ENCODE measurements around the gene GAMT.

Gene GAMT

GRCh38 chr19:1417681-1418495 lies 16.5 kb upstream of the GAMT start:
- DNase-seq, result no peak

DNA sequence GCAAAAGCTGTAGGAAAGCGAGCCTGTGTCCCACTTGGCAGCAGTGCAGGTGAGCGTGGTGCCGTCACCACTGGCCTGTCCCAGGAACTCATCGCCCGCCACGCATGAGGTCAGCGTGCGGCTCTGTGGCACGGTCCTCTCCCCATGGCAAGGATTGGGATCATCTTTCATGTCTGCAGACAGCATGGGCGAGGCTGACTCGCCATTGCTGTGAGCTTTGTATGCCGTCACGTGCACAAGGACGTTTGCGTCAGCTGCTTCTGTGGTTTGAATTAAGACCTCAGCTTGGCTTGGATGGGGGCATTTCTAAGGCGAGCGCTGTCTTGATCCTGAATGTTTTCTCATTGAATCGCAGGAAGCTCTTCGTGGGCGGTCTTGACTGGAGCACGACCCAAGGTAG lies 15.8 kb upstream of the GAMT start:
- no peak for DNase-seq

DNA sequence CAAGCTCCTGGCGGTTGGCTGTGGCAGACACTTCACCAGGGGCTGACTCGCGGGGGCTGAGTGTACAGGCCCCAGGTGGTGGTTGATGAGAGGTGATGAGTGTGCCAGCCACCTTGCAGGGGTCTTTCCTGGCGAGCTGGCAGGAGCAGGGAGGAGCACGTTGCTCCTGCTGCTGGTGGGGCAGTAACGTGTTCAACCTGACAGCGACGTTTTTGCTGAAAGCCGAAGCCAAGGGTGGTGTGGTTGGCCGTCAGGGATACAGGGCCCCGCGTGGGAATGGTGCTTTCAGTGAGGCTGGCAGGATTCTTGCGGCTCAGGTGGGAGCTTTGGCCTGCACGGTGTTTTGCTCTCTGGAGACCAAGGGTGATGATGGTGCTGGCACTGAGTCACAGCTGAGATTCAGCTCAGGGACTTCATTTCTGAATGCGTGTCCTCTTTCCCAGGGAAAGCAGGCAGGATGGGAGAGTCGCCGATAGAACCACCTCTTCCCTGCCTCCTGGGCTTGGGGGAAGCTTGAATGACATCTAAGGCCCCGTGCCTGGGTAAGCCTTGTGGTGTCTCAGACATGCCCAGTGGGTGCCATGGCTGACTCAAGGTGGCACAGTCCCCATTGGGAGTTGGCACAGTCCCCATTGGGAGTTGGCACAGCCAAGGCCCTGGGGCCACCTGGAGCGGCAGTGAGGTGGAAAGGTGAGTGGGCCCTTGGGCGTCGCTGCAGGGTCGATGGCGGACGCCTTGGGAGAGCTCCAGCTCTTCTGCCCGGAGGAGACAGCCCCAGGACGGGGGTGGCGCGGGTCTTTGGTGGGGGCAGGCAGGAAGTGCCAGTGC lies 14.9 kb upstream of the GAMT start:
- DNase-seq, result no peak

GRCh38 chr19:1412995-1413800 lies 11.9 kb upstream of the GAMT start:
- no peak for DNase-seq

DNA sequence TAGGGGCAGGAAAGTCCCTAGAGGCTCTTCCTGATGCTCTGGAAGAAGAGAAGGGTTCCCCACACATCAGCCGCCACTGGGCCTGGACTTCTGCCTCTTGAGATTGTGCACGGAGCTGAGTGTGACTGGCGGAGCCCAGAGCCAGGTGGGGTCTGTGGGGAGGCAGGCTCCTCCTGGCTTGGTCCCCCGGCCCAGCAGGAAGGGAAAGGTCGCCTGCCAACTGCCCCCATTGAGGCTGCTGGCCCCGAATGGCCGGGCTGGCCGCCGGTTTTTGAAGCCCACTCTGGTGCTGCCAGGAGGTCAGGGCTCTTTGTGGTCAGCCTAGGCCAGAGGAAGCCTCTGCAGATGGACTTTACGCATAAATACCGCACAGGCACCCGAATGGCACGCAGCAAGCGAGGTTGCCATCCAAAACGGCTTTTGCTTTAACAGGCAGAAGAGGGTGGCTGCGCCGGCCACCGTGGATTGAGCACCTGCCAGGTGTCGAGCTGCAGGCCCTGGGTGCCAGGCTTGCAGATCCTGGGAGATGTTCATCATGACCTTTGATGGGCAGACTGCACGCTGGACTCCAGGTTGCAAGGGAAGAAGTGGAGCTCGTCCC lies 11.1 kb upstream of the GAMT start:
- DNase-seq, result no peak

DNA sequence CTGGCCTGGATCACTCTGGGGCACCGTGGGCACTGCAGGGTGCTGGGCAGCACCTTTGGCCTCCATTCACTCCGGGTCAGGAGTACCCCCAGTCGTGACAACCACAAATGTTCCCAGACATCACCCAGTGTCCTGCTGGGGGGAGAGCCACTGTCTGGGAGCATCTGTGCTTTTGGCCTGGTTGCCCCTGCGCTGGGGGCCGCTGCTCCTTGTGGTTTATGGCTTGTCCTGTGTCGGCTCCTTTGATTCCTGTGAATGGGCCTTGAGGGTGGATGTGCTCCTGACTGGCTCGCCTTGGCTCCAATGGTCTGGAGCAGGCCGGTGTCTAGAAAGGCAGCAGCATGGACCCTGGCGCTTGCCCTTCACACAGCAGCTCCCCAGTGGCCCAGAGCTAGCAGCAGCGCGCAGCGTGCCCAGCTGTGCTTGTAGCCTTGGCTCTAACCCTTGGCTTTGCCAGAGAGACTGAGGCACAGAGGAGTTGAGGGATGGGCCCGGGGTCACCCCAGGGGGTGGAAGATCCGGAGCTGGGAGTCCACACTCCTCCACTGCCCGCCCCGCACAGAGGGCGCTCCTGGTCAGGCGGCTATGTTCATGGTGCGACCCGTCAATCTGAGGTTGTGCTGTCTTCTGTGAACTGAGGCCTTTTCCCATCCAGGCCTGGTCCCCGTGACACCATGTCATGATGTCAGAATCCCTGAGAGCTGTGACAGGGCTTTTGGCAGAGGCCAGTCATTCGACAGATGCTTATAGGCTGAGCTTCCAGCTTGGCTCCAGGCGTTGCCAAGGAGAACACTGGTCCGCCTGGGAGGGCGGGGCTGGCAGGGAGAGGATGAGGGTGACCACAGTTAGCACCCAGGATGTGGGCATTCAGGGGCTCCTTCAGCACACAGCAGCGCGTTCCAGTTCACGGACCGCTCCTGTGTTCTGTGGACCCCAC lies 10.2 kb upstream of the GAMT start:
- no peak for DNase-seq

GRCh38 chr19:1410789-1411188 lies 9.4 kb upstream of the GAMT start:
- DNase-seq, result no peak

GRCh38 chr19:1410136-1410786 lies 8.9 kb upstream of the GAMT start:
- DNase-seq, result no peak

DNA sequence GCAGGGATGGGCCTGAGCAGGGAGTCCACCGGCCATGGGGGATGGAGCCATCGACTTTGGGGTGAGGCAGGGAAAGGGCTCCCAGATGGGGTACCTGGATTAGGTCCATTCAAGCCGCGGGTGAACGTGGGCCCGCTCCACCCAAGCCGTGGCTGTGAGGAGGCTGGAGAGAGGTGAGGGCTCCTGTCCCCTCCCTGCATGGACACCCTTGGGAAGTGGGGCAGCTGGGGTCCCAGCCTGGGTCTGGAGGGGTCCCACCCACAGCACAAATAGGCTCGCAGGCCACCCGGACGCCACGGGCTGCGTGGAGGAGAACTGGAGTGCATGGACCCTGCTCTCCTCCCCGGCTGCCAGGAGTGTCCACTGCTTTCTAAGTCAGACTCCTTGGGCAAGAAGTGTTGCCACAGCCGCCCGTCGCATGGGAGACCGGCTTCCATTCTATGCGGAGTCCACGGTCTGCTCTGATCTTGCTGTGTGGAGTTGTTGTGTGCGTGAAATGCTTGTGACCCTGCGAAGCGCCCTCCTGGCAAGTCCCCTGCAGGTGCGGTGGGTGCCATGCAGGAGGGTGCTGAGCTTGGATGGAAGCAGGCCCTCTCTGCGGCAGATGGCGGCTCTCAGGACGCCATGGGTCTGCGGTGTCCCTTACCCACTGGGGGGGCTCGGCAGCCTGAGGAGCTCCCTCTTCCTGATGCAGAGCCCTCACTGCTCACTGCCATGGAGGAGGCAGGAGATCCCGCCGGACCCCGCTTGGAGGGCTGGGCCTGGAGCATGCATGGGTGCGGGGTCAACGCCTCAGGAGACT lies 8.1 kb upstream of the GAMT start:
- no peak for DNase-seq

DNA sequence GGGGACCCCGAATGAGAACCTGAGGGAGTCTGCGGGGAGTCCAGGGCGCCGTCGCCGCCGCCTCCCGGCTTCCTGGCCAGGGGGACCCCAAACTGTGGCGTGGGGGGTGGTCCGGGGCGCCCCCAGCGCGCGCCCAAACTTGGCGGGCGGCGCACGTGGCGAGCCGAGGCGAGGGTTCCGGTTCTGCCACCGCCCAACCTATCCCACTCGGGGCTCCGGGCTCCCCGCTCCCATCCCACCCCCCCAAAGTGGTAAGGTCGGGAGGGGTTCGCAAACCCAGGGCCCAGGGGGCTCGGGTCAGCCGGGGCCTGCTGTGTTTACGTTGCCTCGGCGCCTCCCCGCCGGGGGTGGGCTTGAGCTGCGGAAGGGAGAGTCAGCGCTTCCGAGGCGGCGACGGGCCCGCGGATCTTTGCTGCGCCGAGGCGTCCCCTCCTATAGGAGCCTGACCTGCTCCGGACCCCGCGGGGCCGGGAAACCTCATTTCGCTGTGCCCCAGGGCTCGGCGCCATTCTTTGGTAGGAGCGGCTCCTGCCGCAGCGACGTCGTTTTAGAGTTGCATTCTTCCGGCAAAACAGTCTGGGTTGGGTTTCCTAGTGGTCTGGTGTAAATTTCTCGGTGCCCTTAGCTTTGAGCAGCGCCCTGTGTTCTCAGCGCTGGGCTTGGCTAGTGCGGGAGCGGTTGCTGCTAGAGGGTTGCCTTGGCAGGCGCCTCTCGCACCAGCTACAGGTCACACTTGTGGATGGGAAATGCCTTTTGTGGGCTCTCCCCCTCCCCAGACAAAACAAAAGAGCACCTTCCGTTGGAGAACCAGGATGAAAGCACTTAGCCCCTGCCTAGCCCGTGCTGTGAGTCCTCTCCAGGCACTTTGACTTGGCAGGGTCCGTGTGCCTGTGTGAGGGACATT lies 7.2 kb upstream of the GAMT start:
- DNase-seq, result peak in 1 of 2 donors; percentile 28

GRCh38 chr19:1407528-1408299 lies 6.4 kb upstream of the GAMT start, which contains the start of gene DAZAP1:
TSS of gene DAZAP1 (plus strand) at chr19:1407586. CDS start at chr19:1407774, 188 bp downstream.
- DNase-seq, result peak in 1 of 2 donors; percentile 25

GRCh38 chr19:1406774-1407527 lies 5.6 kb upstream of the GAMT start:
- peak; percentile 87 to 89 for DNase-seq

DNA sequence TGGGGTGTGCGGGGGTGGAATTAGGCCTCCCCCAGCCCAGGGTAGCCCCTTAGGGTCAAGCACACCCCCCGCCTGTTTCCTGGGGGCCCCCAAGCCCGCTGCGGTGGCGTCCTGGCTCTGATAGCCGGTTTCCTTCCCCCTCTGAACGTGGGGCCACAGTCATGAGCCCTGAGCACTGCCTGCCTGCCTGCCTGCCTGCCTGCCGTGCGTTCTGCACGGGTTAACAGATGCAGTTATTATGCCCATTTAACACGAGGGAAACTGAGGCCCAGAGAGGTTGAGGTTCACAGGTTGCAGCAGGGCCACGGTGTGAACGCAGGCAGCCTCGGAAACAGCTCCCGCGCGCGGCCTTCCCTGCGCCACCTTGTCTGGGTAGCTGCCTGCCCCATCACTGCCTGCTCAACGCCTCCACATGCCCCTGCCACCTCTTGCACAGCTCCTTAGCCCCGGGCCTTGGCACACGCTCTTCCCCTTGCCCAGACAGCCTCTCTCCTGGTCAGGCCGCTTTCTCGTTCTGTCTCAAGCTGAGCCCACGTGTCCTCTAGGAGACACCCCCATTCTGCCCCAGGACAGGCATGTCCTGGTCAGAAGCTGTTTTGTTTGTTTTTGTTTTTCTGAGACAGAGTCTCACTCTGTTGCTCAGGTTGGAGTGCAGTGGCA lies 1.2 kb upstream of the GAMT start:
- no peak for DNase-seq

- DNase-seq, result no peak
These were observed 511 bp upstream of the GAMT start for GRCh38 chr19:1401889-1402217.

GRCh38 chr19:1400281-1401137 lies 833 bp downstream of the GAMT start:
- no peak for DNase-seq

DNA sequence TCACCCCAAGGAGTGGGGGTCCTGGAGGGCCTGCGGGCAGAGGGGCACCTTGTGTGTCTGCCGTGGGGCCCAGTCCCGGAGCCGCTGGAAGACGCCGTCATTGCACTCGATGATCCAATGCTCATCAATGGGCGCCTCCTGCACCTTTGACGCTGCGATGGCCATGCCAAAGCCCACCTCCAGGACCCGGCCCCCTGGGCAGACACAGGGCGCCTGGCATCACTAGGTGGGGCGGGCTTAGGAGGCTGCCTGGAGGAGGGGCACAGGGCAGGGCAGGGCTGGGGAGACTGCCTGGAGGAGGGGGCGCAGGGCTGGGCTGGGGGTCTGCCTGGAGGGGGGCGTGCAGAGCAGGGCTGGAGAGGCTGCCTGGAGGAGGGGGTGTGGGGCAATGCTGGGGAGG lies 1.6 kb downstream of the GAMT start:
- DNase-seq, result no peak
